ENCODE results near the gene TRIM31. TPM values are rescaled to one million over a fixed set of nuclear protein-coding genes. Genes with fewer than 3 reads are reported as not detected.

Gene TRIM31
- total and polyA plus RNA-seq, 4 donors = 0.16 to 1.3 (median 0.48) TPM

DNA sequence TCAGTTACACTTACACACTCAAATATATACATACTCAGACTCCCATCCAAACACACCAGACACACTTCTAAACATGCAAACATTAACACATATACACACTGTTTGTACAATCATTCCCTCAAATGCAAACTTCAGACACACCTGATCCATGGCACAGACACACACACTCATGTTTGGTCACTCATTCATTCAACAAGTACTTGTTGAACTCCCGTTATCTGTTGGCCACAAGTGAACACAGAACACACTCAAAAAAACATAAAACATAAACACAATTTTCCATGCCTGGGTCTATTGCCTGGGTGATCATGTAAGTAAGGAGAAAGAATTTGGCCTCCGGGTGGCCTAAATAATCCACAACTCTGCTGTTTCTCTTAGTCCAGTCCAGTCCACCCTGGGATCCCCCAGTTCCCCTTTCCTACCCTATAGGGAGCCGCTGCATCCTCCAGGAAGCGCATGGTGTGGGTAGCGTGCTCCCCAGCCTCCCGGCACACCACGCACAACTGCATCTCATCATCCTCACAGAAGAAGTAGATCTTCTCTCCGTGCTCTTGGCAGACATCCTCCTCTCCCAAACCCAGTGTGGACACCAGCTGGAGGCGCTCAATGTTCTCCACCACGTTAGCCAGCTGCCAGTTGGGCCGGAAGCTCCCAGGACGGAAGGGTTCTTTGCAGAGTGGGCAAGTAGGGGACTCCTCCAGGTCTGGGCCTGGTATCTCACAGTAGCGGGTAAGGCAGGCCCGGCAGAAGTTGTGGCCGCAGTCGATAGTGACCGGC is 47.3 kb upstream of the TRIM31 start:
- Histone ChIP-seq H3K9ac (ENCODE audit: low read depth in 1 of 2, low read length in 2 of 2) (no peak overlapping the region), H3K9me3 (ENCODE audit: control insufficient read depth in 4 of 4, low read length in 3 of 4) (no peaks in the 10 kb centered on the region)
- 92% methylated on average over 17 of the region's 17 CpGs for WGBS

DNA sequence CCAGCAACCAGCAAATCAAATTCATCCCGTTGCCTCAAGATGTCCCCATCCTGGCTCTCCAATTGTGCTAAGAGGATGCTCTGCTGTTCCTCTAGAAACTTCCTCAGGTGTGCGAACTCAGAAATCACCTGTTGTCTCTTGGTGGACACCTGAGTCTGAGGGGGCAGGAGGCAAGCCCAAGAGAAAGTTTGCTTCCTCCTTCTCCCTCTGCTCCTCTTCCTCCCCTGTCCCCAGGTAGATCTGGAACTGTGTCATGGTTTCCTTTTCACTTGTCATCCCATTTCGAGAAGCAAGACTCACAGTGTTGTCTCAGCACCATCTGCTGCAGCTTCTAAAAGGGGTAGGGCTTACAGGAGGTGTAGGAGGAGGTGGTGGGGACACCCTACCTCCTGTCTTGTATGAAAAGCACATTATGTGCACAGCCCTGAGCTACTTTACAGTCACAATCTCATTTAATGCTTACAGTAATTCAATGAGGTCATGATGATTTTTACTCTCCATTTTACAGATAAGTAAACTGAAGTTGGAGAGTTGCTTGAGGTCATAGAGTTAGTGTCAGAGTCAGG is 45.7 kb upstream of the TRIM31 start:
- no peaks in the 10 kb centered on the region for H3K36me3 ChIP-seq (ENCODE audit: control insufficient read depth in 4 of 4, insufficient read depth in 3 of 4, low read depth in 1 of 4, low read length in 3 of 4)
- peaks cover 0 to 27% (median 10%) of the 10 kb centered on the region in 4 donors for H3K4me1 ChIP-seq (ENCODE audit: control insufficient read depth in 4 of 4, insufficient read depth in 4 of 4, low read length in 3 of 4)
- DNase-seq (ENCODE audit: low spot score) = no peak
- no peaks in the 10 kb centered on the region for H3K27me3 ChIP-seq (ENCODE audit: control insufficient read depth in 4 of 4, insufficient read depth in 4 of 4, low read length in 3 of 4)
- no peak overlapping the region for H3K9ac ChIP-seq (ENCODE audit: low read depth in 1 of 2, low read length in 2 of 2)
- WGBS = 73% methylated on average over 3 of the region's 3 CpGs
- TF ChIP-seq FOXA2 (IDR thresholded peaks at IDR 0.05) = no peak
- no peak for TF ChIP-seq YY1 (IDR thresholded peaks at IDR 0.05)
- H3K9me3 ChIP-seq (ENCODE audit: control insufficient read depth in 4 of 4, low read length in 3 of 4) = no peaks in the 10 kb centered on the region
- H3K4me3 ChIP-seq (ENCODE audit: low read depth in 1 of 3, low read length in 3 of 3) = no peak overlapping the region
- H3K27ac ChIP-seq (ENCODE audit: low read depth in 1 of 2, low read length in 2 of 2) = no peak overlapping the region

More for the DNA sequence above, 47.3 kb upstream of the TRIM31 start:
- H3K4me3 ChIP-seq (ENCODE audit: low read depth in 1 of 3, low read length in 3 of 3) = no peak overlapping the region
- no peak overlapping the region for H3K27ac ChIP-seq (ENCODE audit: low read depth in 1 of 2, low read length in 2 of 2)
- H3K27me3 ChIP-seq (ENCODE audit: control insufficient read depth in 4 of 4, insufficient read depth in 4 of 4, low read length in 3 of 4) = no peaks in the 10 kb centered on the region
- TF ChIP-seq, protein P1, sequence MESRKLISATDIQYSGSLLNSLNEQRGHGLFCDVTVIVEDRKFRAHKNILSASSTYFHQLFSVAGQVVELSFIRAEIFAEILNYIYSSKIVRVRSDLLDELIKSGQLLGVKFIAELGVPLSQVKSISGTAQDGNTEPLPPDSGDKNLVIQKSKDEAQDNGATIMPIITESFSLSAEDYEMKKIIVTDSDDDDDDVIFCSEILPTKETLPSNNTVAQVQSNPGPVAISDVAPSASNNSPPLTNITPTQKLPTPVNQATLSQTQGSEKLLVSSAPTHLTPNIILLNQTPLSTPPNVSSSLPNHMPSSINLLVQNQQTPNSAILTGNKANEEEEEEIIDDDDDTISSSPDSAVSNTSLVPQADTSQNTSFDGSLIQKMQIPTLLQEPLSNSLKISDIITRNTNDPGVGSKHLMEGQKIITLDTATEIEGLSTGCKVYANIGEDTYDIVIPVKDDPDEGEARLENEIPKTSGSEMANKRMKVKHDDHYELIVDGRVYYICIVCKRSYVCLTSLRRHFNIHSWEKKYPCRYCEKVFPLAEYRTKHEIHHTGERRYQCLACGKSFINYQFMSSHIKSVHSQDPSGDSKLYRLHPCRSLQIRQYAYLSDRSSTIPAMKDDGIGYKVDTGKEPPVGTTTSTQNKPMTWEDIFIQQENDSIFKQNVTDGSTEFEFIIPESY (IDR thresholded peaks at IDR 0.05) = no peak
- no peak for DNase-seq (ENCODE audit: low spot score)
- H3K4me1 ChIP-seq (ENCODE audit: control insufficient read depth in 4 of 4, insufficient read depth in 4 of 4, low read length in 3 of 4) = peaks cover 0 to 31% (median 6%) of the 10 kb centered on the region in 4 donors
- no peaks in the 10 kb centered on the region for H3K36me3 ChIP-seq (ENCODE audit: control insufficient read depth in 4 of 4, insufficient read depth in 3 of 4, low read depth in 1 of 4, low read length in 3 of 4)

GRCh38 chr6:30157999-30158398 is 45.1 kb upstream of the TRIM31 start:
- Histone ChIP-seq H3K27ac (ENCODE audit: low read depth in 1 of 2, low read length in 2 of 2) (no peak overlapping the region), H3K9ac (ENCODE audit: low read depth in 1 of 2, low read length in 2 of 2) (no peak overlapping the region), H3K4me1 (ENCODE audit: control insufficient read depth in 4 of 4, insufficient read depth in 4 of 4, low read length in 3 of 4) (peaks cover 0 to 27% (median 10%) of the 10 kb centered on the region in 4 donors), H3K36me3 (ENCODE audit: control insufficient read depth in 4 of 4, insufficient read depth in 3 of 4, low read depth in 1 of 4, low read length in 3 of 4) (no peaks in the 10 kb centered on the region), H3K9me3 (ENCODE audit: control insufficient read depth in 4 of 4, low read length in 3 of 4) (no peaks in the 10 kb centered on the region), H3K4me3 (ENCODE audit: low read depth in 1 of 3, low read length in 3 of 3) (no peak overlapping the region), H3K27me3 (ENCODE audit: control insufficient read depth in 4 of 4, insufficient read depth in 4 of 4, low read length in 3 of 4) (no peaks in the 10 kb centered on the region)
- WGBS = 85% methylated on average over 2 of the region's 2 CpGs
- DNase-seq (ENCODE audit: low spot score) = no peak
- TF ChIP-seq YY1 (IDR thresholded peaks at IDR 0.05) (no peak), REST (IDR thresholded peaks at IDR 0.05) (no peak), FOXA1 (IDR thresholded peaks at IDR 0.05) (no peak), HNF4G (IDR thresholded peaks at IDR 0.05) (no peak), HNF4A (conservative IDR thresholded peaks at IDR 0.05) (no peak)
